GM21786 (cell line): ENCODE measurements around the gene CORT.
"Not testable (repeated sequence)": the region's sequence is repeated elsewhere in the genome, so short reads cannot be mapped to it uniquely, and the experiment has no call there.

Source experiments
- ATAC-seq: cut with Tn5 transposase; IDR thresholded peaks from one replicate; pipeline ENCODE4 v1.9.1; 2021; ENCODE audit not compliant: unreplicated experiment

CORT gene

GRCh38 chr1:10474309-10474612, 24.4 kb downstream of the CORT start:
- not testable (repeated sequence) for ATAC-seq

- ATAC-seq = peak; percentile 66
Observed at GRCh38 chr1:10474613-10475507, 25.0 kb downstream of the CORT start, which contains the start of gene PEX14. Gene PEX14 (plus strand): TSS chr1:10474950. CDS start chr1:10474967, 17 bp downstream.

GRCh38 chr1:10475510-10475909, 25.7 kb downstream of the CORT start:
- ATAC-seq = no peak

GRCh38 chr1:10479296-10479695, 29.5 kb downstream of the CORT start:
- ATAC-seq = no peak

- ATAC-seq = no peak
Observed at GRCh38 chr1:10480614-10481013, 30.8 kb downstream of the CORT start.

GRCh38 chr1:10484521-10484920, 34.7 kb downstream of the CORT start:
- ATAC-seq = no peak

GRCh38 chr1:10489291-10490055, 39.6 kb downstream of the CORT start:
- no peak for ATAC-seq

GRCh38 chr1:10490286-10490970, 40.6 kb downstream of the CORT start:
- no peak for ATAC-seq

GRCh38 chr1:10494418-10494753, 44.6 kb downstream of the CORT start:
- ATAC-seq = no peak

GRCh38 chr1:10494754-10495474, 45.1 kb downstream of the CORT start:
- ATAC-seq = peak; percentile 84

- no peak for ATAC-seq
Observed at GRCh38 chr1:10495475-10495817, 45.6 kb downstream of the CORT start.

GRCh38 chr1:10495952-10496351, 46.1 kb downstream of the CORT start:
- no peak for ATAC-seq

GRCh38 chr1:10497109-10497508, 47.3 kb downstream of the CORT start:
- no peak for ATAC-seq

- ATAC-seq = no peak
Observed at GRCh38 chr1:10498231-10498630, 48.4 kb downstream of the CORT start.
